ENCODE data around the gene KIRREL2.
"Not testable (repeated sequence)": the region's sequence is repeated elsewhere in the genome, so short reads cannot be mapped to it uniquely, and the experiment has no call there.

Gene KIRREL2

DNA sequence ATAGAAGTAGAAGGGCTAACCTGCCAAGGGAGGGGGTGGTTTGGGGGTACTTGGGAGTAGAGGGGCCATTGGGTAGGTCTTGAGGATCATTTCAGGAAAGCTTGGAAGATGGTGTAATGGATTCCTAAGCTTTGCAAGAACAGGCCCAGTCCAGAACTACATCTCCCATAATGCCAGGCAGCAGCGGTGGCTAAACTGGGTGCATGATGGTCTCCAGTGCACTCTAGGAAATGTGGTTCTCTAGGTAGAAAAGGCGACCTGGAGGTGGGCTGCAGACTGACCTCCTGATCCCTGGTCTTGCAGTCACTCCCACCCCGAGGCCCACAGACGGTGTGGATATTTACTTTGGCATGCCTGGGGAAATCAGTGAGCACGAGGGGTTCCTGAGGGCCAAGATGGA, 15.5 kb downstream of the KIRREL2 start:
- no peaks in the 10 kb centered on the region for H3K9me3 Mint-ChIP-seq
- H3K4me1 Mint-ChIP-seq: peaks cover 14% of the 10 kb centered on the region
- peaks cover 5% of the 10 kb centered on the region for H3K36me3 Mint-ChIP-seq
- no peak overlapping the region for H3K27ac Mint-ChIP-seq
- no peak overlapping the region for H3K4me3 Mint-ChIP-seq
- peaks cover 27% of the 10 kb centered on the region for H3K27me3 Mint-ChIP-seq

DNA sequence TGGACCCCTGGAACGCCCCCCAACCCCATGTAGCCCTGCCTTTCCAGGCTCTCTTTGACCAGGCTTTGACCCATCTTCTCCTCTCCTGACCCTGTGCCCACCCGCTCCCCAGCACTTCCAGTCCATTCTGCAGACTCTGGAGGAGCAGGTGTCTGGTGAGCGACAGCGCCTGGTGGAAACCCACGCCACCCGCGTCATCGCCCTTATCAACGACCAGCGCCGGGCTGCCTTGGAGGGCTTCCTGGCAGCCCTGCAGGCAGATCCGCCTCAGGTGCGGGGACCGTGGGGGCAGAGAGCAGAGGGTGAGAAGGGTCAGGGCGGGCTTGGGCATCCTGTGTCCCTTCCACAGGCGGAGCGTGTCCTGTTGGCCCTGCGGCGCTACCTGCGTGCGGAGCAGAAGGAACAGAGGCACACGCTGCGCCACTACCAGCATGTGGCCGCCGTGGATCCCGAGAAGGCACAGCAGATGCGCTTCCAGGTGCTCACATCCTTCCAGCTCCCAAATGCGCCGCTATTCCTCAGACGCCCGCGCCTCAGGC, 17.8 kb downstream of the KIRREL2 start:
- Mint-ChIP-seq H3K27ac (no peak overlapping the region), H3K9me3 (no peaks in the 10 kb centered on the region), H3K36me3 (peaks cover 7% of the 10 kb centered on the region), H3K27me3 (peaks cover 34% of the 10 kb centered on the region), H3K4me1 (peaks cover 9% of the 10 kb centered on the region), H3K4me3 (no peak overlapping the region)

GRCh38 chr19:35879068-35879467, 22.4 kb downstream of the KIRREL2 start:
- Mint-ChIP-seq H3K4me3 (no peak overlapping the region), H3K36me3 (peaks cover 9% of the 10 kb centered on the region), H3K27ac (no peak overlapping the region), H3K4me1 (peaks cover 13% of the 10 kb centered on the region), H3K27me3 (peaks cover 23% of the 10 kb centered on the region), H3K9me3 (no peaks in the 10 kb centered on the region)

DNA sequence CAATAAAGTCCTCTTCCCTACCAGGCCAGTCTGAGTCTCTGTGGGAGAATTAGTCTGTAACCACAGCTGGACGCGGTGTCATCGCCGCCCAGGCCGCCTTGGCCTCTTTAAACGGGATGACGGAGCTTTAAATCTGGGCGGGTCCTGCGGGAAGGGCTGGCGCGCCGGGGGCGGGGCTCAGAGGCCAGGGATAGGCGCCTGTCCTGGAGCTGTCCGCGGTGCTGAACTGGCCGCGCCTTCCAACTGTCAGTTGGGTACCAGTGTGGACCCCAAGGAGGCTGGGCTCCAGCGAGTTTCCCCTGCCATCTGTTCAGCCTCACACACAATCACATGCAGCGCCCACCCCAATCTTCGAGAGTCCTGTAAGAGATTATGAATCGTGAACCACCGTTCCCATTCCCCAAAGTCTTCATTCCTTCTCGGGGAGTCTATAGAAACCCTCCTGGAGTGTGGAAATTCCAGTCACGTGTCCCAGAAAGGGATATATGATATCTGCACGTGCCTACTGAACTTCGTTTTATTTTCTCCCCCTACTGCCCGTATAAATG, 23.1 kb downstream of the KIRREL2 start:
- Mint-ChIP-seq H3K27ac (peak overlapping the region; percentile 51), H3K27me3 (peaks cover 21% of the 10 kb centered on the region), H3K36me3 (peaks cover 9% of the 10 kb centered on the region), H3K4me1 (peaks cover 13% of the 10 kb centered on the region), H3K9me3 (no peaks in the 10 kb centered on the region), H3K4me3 (no peak overlapping the region)

- H3K36me3 Mint-ChIP-seq: peaks cover 6% of the 10 kb centered on the region
- peak overlapping the region; percentile 18 for H3K27ac Mint-ChIP-seq
- H3K4me3 Mint-ChIP-seq: no peak overlapping the region
- H3K9me3 Mint-ChIP-seq: no peaks in the 10 kb centered on the region
- H3K27me3 Mint-ChIP-seq: peaks cover 16% of the 10 kb centered on the region
- peaks cover 13% of the 10 kb centered on the region for H3K4me1 Mint-ChIP-seq
Measured at GRCh38 chr19:35882114-35882832, 25.6 kb downstream of the KIRREL2 start.

GRCh38 chr19:35883882-35884281, 27.2 kb downstream of the KIRREL2 start:
- Mint-ChIP-seq H3K4me3 (no peak overlapping the region), H3K27me3 (peaks cover 8% of the 10 kb centered on the region), H3K27ac (no peak overlapping the region), H3K4me1 (peaks cover 16% of the 10 kb centered on the region), H3K9me3 (no peaks in the 10 kb centered on the region), H3K36me3 (peaks cover 11% of the 10 kb centered on the region)

DNA sequence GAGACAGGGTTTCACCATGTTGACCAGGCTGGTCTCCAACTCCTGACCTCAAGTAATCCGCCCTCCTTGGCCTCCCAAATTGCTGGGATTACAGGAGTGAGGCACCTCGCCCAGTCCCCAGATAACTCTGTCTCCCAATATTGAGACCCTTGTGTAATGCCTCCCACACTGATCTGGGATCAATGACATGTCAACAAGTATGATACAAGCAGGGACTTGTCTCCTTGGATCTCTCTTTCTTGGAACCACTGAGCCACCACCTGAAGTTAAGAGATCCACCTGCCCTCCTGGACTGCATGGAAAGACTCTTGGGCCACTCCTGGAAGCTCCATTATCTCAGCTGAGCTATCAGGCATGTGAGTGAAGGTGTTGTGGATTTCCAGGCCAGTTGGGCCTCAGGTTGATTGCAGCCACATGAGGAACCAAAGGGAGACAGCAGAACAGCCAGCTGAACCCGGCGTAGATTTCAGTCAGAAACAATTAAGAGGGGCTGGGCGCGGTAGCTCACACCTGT, 28.6 kb downstream of the KIRREL2 start:
- Mint-ChIP-seq H3K36me3 (peaks cover 14% of the 10 kb centered on the region), H3K4me1 (peaks cover 9% of the 10 kb centered on the region), H3K4me3 (no peak overlapping the region), H3K9me3 (no peaks in the 10 kb centered on the region), H3K27ac (peak overlapping the region; percentile 51), H3K27me3 (no peaks in the 10 kb centered on the region)

DNA sequence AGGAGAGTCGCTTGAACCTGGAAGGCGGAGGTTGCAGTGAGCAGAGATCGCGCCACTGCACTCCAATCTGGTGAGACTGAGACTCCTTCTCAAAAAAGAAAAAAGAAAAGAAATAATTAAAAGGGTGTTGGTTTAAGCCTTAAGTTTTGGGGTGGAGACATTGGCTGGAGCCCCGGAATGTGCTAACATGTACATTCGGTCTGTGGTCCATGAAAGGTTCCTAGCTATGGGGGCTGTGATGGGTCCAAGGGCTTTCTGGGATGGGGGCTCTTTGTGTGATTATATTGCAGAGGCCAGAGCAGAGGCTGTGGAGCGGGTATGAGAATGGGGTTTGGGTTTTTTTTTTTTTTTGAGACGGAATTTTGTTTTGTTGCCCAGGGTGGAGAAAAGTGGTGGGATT, 29.2 kb downstream of the KIRREL2 start:
- no peak overlapping the region for H3K4me3 Mint-ChIP-seq
- H3K27me3 Mint-ChIP-seq: no peaks in the 10 kb centered on the region
- H3K4me1 Mint-ChIP-seq: peaks cover 9% of the 10 kb centered on the region
- H3K27ac Mint-ChIP-seq: no peak overlapping the region
- peaks cover 14% of the 10 kb centered on the region for H3K36me3 Mint-ChIP-seq
- no peaks in the 10 kb centered on the region for H3K9me3 Mint-ChIP-seq

DNA sequence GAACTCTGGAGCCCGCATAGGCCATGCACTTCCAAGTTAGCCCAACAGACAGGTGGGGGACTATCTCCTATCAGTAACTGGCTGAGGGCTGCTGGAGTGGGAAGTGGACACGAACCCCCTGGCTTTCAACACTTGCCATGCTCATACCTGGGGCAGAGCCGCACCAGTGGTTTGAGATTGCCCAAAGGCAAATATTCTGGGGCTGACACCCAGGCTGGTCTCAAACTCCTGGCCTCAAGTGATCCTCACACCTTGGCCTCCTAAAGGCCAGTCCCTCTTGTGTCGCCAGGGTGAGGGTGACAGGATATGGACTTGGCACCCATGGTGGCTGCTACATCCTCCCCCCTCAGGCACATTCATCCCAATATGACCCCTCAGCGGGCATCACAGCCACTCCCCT, 30.5 kb downstream of the KIRREL2 start:
- Mint-ChIP-seq H3K36me3 (peaks cover 14% of the 10 kb centered on the region), H3K9me3 (no peaks in the 10 kb centered on the region), H3K4me1 (peaks cover 7% of the 10 kb centered on the region), H3K27ac (no peak overlapping the region), H3K4me3 (no peak overlapping the region), H3K27me3 (no peaks in the 10 kb centered on the region)

- Mint-ChIP-seq H3K27ac (no peak overlapping the region), H3K27me3 (no peaks in the 10 kb centered on the region)
Measured at GRCh38 chr19:35888398-35888797, 31.7 kb downstream of the KIRREL2 start.

DNA sequence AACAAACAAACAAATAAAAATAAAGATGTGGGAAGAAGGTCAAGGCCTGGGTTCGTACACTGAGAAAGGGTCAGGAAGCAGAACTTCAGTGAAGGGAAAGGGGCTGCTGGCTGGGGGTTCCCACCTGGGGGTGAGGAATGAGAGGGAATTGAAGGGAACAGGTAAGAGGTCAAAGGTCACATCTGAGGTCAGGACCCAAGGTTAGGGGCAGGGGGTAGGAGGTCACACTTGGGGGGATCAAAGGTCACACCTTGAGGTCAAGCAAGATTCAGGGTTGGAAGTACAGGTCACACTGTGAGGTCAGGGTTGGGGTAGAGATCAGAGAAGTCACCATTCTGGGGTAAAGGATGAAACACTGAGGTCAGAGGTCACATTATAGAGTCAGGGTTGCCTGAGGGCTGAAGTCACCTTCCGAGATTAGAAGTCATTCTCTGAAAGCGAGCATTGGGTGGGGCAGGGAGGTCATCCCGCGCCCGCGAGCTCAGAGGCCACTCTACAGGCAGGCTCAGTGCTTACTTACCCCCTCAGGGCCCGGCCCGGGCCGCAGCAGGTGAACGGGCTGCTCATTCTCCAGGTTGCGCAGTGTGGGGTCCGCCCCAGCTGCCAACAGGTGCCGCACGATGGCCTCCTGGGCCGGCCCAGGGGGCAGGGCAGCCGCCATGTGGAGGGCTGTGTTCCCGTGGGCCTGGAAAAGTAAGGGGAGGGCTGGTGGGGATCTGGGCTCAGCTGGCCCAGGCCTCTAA, 32.8 kb downstream of the KIRREL2 start:
- no peaks in the 10 kb centered on the region for H3K9me3 Mint-ChIP-seq
- peaks cover 15% of the 10 kb centered on the region for H3K4me1 Mint-ChIP-seq
- peaks cover 17% of the 10 kb centered on the region for H3K36me3 Mint-ChIP-seq
- H3K27ac Mint-ChIP-seq: no peak overlapping the region
- H3K4me3 Mint-ChIP-seq: no peak overlapping the region
- no peaks in the 10 kb centered on the region for H3K27me3 Mint-ChIP-seq

More at GRCh38 chr19:35888398-35888797, 31.7 kb downstream of the KIRREL2 start:
- H3K9me3 Mint-ChIP-seq: no peaks in the 10 kb centered on the region
- H3K4me3 Mint-ChIP-seq: no peak overlapping the region
- peaks cover 17% of the 10 kb centered on the region for H3K36me3 Mint-ChIP-seq
- peaks cover 12% of the 10 kb centered on the region for H3K4me1 Mint-ChIP-seq

DNA sequence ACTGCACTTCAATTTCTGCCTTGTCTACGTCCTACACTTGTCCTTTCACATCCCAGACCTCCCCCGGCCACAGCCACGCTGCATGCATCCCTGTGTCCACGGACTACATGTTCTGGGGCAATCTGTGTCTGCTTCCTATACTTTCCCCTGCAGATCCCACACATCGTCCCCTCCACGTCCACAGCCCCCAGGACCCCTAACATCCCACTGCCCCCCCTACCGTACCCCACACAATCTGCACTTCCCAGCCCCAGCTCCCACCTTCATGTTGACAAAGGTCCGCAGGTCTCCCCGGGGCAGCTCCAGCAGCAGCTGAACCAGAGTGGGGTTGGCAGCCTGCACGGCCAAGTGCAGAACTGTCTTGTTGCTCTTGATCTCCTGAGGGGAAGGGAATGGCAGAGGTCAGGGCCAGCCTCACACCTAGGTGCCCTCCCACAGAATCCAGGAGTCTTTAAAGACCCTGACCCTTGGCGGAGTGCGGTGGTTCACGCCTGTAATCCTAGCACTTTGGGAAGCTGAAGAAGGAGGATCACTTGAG, 33.5 kb downstream of the KIRREL2 start:
- Mint-ChIP-seq H3K9me3 (no peaks in the 10 kb centered on the region), H3K4me1 (peaks cover 15% of the 10 kb centered on the region), H3K27me3 (no peaks in the 10 kb centered on the region), H3K36me3 (peaks cover 17% of the 10 kb centered on the region), H3K27ac (peak overlapping the region; percentile 74), H3K4me3 (no peak overlapping the region)

GRCh38 chr19:35891819-35892218, 35.1 kb downstream of the KIRREL2 start:
- Mint-ChIP-seq H3K4me1 (peaks cover 22% of the 10 kb centered on the region), H3K36me3 (peaks cover 20% of the 10 kb centered on the region)
- H3K9me3 Mint-ChIP-seq, H3K27ac Mint-ChIP-seq, H3K27me3 Mint-ChIP-seq, H3K4me3 Mint-ChIP-seq: not testable (repeated sequence)

DNA sequence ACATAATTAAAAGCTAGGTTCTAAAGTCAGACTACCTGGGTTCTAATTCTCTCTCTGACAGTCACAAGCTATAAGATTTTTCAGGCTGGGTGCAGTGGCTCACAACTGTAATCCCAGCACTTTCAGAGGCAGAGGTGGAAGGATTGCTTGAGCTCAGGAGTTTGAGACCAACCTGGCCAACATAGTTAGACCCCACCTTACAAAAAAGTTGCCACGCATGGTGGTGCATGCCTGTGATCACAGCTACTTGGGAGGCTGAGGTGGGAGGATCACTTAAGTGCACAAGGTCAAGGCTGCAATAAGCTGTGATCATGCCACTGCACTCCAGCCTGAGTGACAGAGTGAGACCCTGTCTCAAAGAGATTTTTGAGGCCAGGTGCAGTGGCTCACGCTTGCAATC, 37.6 kb downstream of the KIRREL2 start:
- Mint-ChIP-seq H3K9me3 (no peaks in the 10 kb centered on the region), H3K4me1 (peaks cover 27% of the 10 kb centered on the region), H3K27me3 (no peaks in the 10 kb centered on the region), H3K27ac (no peak overlapping the region), H3K36me3 (peaks cover 15% of the 10 kb centered on the region), H3K4me3 (peak overlapping the region; percentile 49)

- Mint-ChIP-seq H3K27me3 (no peaks in the 10 kb centered on the region), H3K4me3 (peak overlapping the region; percentile 90), H3K9me3 (no peaks in the 10 kb centered on the region), H3K27ac (peak overlapping the region; percentile 84), H3K4me1 (peaks cover 27% of the 10 kb centered on the region), H3K36me3 (peaks cover 11% of the 10 kb centered on the region)
Measured at GRCh38 chr19:35895911-35896642, 39.4 kb downstream of the KIRREL2 start.
